Measurements from ENCODE around the gene MFNG.

DNA sequence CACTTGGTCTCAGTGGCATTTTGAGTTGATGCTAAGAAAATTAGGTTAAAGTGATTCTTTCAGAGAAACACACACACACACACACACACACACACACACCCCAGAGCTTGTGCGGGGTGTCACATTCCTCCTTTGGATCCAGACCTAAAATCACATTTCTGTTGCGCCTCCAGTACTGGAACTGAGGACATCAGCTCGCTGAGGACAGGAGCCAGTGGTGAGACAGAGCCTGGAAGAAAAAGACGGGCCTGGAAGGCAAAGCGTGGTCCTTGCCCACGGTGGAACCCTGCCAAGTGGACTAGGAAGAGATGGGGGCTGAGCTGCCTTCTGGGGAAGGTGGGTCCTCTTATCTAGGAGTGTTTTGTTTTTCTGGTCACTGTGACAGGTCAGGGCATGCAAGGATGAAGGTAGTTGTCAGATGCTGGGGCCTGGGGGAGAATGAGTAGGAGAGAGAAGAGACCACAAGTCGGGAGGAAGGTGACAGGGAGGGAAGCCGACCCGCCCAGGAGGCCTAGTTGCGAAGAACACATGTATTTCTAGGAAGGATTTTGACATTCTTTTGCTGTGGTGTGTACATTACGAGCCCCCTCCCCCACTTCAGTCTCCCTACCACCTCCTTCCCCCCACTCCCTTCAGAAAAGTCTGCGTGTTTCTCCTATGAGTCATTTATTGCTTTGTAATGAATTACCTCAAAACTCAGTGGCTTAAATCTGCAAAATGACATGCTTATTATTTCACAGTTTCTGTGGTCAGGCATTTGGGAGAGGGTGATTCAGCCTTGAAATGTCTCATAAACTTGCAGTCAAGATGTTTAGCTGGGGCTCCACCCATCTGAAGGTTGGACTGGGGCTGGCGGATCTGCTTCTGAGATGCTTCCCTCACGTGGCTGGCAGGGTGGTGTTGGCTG is 54.1 kb downstream of the MFNG start:
- TF ChIP-seq, protein P1, sequence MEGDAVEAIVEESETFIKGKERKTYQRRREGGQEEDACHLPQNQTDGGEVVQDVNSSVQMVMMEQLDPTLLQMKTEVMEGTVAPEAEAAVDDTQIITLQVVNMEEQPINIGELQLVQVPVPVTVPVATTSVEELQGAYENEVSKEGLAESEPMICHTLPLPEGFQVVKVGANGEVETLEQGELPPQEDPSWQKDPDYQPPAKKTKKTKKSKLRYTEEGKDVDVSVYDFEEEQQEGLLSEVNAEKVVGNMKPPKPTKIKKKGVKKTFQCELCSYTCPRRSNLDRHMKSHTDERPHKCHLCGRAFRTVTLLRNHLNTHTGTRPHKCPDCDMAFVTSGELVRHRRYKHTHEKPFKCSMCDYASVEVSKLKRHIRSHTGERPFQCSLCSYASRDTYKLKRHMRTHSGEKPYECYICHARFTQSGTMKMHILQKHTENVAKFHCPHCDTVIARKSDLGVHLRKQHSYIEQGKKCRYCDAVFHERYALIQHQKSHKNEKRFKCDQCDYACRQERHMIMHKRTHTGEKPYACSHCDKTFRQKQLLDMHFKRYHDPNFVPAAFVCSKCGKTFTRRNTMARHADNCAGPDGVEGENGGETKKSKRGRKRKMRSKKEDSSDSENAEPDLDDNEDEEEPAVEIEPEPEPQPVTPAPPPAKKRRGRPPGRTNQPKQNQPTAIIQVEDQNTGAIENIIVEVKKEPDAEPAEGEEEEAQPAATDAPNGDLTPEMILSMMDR (IDR thresholded peaks at IDR 0.05): no peak
- TF ChIP-seq EZH2 (IDR thresholded peaks at IDR 0.05; ENCODE audit: borderline replicate concordance, insufficient read depth, low read depth, low read length, poor library complexity, severe bottlenecking): no peak

Data from B cell (primary cell).